ENCODE results near the gene MBD1.
"Not testable (repeated sequence)": the region's sequence is repeated elsewhere in the genome, so short reads cannot be mapped to it uniquely, and the experiment has no call there.

MBD1 gene

GRCh38 chr18:50307738-50308470 lies 26.6 kb upstream of the MBD1 start:
- Histone ChIP-seq H3K4me3 (ENCODE audit: low read length) (no peak overlapping the region), H3K36me3 (ENCODE audit: control insufficient read depth, insufficient read depth, low read length) (no peaks in the 10 kb centered on the region), H3K4me1 (ENCODE audit: control insufficient read depth, insufficient read depth, low read length) (peaks cover 4% of the 10 kb centered on the region), H3K9ac (ENCODE audit: low read length) (peak overlapping the region; percentile 48), H3K9me3 (ENCODE audit: control insufficient read depth, low read length) (no peaks in the 10 kb centered on the region), H3K27me3 (ENCODE audit: control insufficient read depth, insufficient read depth, low read length) (no peaks in the 10 kb centered on the region)

GRCh38 chr18:50307400-50307737 lies 26.0 kb upstream of the MBD1 start:
- H3K9ac ChIP-seq (ENCODE audit: low read length), result peak overlapping the region; percentile 48
- no peak overlapping the region for H3K4me3 ChIP-seq (ENCODE audit: low read length)
- H3K27me3 ChIP-seq (ENCODE audit: control insufficient read depth, insufficient read depth, low read length), result no peaks in the 10 kb centered on the region
- peaks cover 4% of the 10 kb centered on the region for H3K4me1 ChIP-seq (ENCODE audit: control insufficient read depth, insufficient read depth, low read length)
- H3K36me3 ChIP-seq (ENCODE audit: control insufficient read depth, insufficient read depth, low read length), result no peaks in the 10 kb centered on the region
- no peaks in the 10 kb centered on the region for H3K9me3 ChIP-seq (ENCODE audit: control insufficient read depth, low read length)

DNA sequence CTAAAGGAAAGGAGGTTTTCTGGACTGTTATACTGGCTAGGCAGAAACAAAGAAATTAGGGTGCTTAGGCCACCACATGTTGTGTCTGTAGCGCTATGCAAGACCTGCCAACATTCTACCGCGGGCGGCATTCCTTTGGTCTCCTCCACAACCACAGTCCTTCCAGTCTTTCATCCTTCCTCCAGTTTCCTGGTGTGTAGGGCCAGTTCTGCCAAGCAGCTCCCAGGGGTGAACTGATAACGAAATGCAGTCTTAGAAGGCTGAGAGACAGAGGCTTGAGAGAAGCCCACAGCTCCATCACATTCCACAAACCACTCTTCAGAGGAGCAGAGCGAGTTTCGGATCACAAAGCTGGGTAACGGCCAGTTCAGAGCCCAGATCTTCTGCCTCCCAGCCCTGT lies 25.6 kb upstream of the MBD1 start:
- Histone ChIP-seq H3K9me3 (ENCODE audit: control insufficient read depth, low read length) (no peaks in the 10 kb centered on the region), H3K9ac (ENCODE audit: low read length) (no peak overlapping the region), H3K36me3 (ENCODE audit: control insufficient read depth, insufficient read depth, low read length) (no peaks in the 10 kb centered on the region), H3K4me3 (ENCODE audit: low read length) (no peak overlapping the region), H3K27me3 (ENCODE audit: control insufficient read depth, insufficient read depth, low read length) (no peaks in the 10 kb centered on the region), H3K4me1 (ENCODE audit: control insufficient read depth, insufficient read depth, low read length) (peaks cover 4% of the 10 kb centered on the region)

DNA sequence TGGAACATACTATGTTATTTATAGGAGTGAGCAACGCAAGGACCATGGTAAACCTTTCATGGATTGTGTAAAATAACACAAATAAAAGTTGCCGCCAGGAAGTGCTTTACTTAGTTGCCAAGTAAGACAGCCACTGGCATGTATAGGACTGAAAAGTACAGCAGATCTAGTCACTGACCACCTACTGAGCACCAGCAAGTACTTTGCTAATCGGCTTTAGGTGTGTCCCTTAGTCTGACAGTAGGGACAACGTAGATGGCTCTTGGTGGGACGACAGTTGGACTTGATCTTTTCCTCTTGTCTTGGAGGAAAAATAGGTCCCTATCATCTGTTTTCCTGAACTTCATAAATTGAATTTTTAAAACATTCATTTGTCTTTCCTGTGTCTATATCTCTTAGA lies 19.8 kb upstream of the MBD1 start:
- H3K9ac ChIP-seq (ENCODE audit: low read length), result no peak overlapping the region
- H3K36me3 ChIP-seq (ENCODE audit: control insufficient read depth, insufficient read depth, low read length), result no peaks in the 10 kb centered on the region
- H3K4me1 ChIP-seq (ENCODE audit: control insufficient read depth, insufficient read depth, low read length), result peaks cover 5% of the 10 kb centered on the region
- no peaks in the 10 kb centered on the region for H3K9me3 ChIP-seq (ENCODE audit: control insufficient read depth, low read length)
- H3K4me3 ChIP-seq (ENCODE audit: low read length), result no peak overlapping the region
- H3K27me3 ChIP-seq (ENCODE audit: control insufficient read depth, insufficient read depth, low read length), result peaks cover 5% of the 10 kb centered on the region

GRCh38 chr18:50299626-50300388 lies 18.5 kb upstream of the MBD1 start:
- Histone ChIP-seq H3K9ac (ENCODE audit: low read length) (no peak overlapping the region), H3K4me3 (ENCODE audit: low read length) (no peak overlapping the region), H3K9me3 (ENCODE audit: control insufficient read depth, low read length) (no peaks in the 10 kb centered on the region), H3K36me3 (ENCODE audit: control insufficient read depth, insufficient read depth, low read length) (no peaks in the 10 kb centered on the region), H3K4me1 (ENCODE audit: control insufficient read depth, insufficient read depth, low read length) (peaks cover 5% of the 10 kb centered on the region), H3K27me3 (ENCODE audit: control insufficient read depth, insufficient read depth, low read length) (peaks cover 5% of the 10 kb centered on the region)

DNA sequence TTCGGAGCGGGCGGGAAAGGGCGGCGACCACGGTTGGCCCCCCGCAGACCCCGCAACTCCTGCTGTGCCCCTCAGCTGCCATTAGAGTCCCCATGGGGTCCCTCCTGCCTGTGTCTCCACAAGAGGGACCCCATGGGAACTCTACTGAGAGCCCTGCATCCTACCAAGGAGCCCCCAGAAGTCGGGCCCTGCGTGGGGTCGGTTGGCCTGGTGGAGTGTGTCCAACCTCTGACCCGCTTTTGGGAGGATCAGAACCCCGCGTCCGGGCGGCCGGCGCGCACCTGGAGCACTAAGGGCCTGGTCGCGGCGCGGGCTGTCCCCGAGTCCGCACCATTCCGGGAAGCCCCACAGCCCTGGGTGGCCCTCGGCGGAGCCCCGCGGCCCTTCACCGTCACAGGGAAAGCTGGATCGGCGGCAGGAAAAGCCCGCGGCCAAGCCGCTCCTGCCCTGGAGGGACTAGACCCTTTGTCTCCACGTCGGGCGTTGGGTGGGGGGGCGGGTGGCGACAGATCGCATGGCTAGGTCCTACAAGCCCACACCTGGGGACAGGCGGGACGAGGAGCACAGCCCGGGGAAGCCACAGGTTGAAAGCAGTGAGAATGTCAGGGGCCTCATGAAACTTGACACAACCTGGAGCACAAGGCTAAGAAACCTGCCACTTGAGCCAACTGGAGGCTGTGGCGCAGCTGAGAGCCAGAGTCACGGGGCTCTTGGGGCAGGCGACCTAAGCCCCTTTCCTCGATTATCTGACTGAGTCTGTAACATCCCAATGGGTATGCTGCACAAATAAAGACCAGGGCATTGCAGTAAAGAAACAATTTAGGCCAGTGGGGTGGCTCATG lies 17.3 kb upstream of the MBD1 start:
- Histone ChIP-seq H3K9ac (ENCODE audit: low read length) (no peak overlapping the region), H3K9me3 (ENCODE audit: control insufficient read depth, low read length) (no peaks in the 10 kb centered on the region), H3K4me1 (ENCODE audit: control insufficient read depth, insufficient read depth, low read length) (peaks cover 5% of the 10 kb centered on the region), H3K4me3 (ENCODE audit: low read length) (no peak overlapping the region), H3K36me3 (ENCODE audit: control insufficient read depth, insufficient read depth, low read length) (no peaks in the 10 kb centered on the region), H3K27me3 (ENCODE audit: control insufficient read depth, insufficient read depth, low read length) (peaks cover 5% of the 10 kb centered on the region)

DNA sequence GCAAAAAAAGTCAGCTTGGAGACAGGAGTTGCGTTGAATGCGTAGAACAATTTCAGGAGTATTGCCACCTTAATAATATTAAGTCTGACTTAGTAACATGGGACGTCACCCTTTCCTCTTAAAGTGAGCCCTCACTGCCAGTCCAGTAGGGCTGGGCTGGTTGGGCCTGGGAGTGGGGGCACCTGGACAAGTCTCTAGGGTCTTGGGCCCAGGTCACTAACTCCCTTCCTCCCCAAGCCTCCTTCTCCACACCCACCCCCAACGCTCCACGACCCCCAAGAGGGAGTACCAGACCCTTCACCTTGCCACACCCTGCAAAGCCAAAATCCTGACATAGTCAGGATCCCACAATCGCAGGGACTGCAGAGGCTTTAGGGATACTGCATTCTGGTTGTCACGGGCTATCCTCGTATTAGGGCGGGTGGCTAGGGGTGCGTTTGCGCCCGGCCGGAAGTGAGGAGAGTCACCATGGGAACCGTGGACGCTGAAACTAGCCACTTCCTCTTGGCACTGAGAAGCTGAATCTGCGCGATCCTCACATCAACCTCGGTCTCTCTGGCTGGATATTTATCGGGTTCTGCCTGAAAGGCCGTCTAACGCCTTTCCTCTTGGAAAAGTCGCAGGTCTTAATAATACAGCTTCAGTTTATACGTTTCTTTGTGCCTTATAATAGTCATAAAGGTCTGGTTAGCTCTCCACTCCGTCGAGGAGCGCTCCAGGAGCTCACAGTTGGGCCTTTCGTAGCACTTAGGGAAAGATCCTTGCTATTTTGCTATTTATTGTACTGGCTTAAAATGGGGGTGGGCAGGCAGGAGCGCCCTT lies 16.5 kb upstream of the MBD1 start:
- Histone ChIP-seq H3K9ac (ENCODE audit: low read length) (peak overlapping the region; percentile 37), H3K4me1 (ENCODE audit: control insufficient read depth, insufficient read depth, low read length) (peaks cover 5% of the 10 kb centered on the region), H3K36me3 (ENCODE audit: control insufficient read depth, insufficient read depth, low read length) (no peaks in the 10 kb centered on the region), H3K27me3 (ENCODE audit: control insufficient read depth, insufficient read depth, low read length) (peaks cover 5% of the 10 kb centered on the region), H3K4me3 (ENCODE audit: low read length) (peak overlapping the region; percentile 70), H3K9me3 (ENCODE audit: control insufficient read depth, low read length) (no peaks in the 10 kb centered on the region)

DNA sequence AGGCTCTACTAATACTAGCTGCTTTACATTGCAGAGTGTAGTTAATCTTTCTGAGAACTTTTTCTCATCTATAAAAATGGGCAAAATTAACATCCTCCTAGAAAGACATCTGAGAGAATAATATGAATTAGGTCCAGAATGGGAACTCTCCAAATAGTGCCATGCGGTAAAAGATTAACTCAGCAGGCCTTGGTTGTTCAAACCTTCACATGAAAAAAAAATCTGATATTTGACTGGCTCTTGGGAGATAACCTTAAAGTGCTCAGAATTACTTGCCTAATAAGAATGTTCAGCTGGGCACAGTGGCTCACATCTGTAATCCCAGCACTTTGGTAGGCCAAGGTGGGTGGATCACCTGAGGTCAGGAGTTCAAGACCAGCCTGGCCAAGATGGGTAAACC lies 11.7 kb upstream of the MBD1 start:
- Histone ChIP-seq H3K36me3 (ENCODE audit: control insufficient read depth, insufficient read depth, low read length) (no peaks in the 10 kb centered on the region), H3K9ac (ENCODE audit: low read length) (no peak overlapping the region), H3K9me3 (ENCODE audit: control insufficient read depth, low read length) (no peaks in the 10 kb centered on the region), H3K4me1 (ENCODE audit: control insufficient read depth, insufficient read depth, low read length) (peaks cover 5% of the 10 kb centered on the region), H3K27me3 (ENCODE audit: control insufficient read depth, insufficient read depth, low read length) (no peaks in the 10 kb centered on the region), H3K4me3 (ENCODE audit: low read length) (no peak overlapping the region)

DNA sequence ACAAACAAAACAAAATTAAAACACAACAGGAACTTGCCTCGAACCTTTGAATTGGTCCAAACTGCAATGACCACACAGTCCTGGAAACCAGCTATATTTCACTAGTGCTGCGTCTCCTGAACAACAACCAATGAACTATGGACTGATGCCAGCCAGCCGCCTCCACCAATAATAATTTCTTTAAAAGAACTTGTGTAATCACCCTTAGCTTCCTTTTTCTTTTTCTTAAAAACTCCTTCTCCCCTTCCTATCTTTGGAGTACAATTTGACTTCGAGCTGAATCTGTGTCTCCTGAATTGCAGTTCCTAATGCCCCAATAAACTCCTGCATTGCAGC lies 7.8 kb upstream of the MBD1 start:
- H3K4me1 ChIP-seq (ENCODE audit: control insufficient read depth, insufficient read depth, low read length), result peaks cover 9% of the 10 kb centered on the region
- no peak overlapping the region for H3K9ac ChIP-seq (ENCODE audit: low read length)
- no peaks in the 10 kb centered on the region for H3K9me3 ChIP-seq (ENCODE audit: control insufficient read depth, low read length)
- no peak overlapping the region for H3K4me3 ChIP-seq (ENCODE audit: low read length)
- H3K36me3 ChIP-seq (ENCODE audit: control insufficient read depth, insufficient read depth, low read length), result no peaks in the 10 kb centered on the region
- no peaks in the 10 kb centered on the region for H3K27me3 ChIP-seq (ENCODE audit: control insufficient read depth, insufficient read depth, low read length)

- not testable (repeated sequence) for H3K4me1 ChIP-seq (ENCODE audit: control insufficient read depth, insufficient read depth, low read length); H3K36me3 ChIP-seq (ENCODE audit: control insufficient read depth, insufficient read depth, low read length); H3K27me3 ChIP-seq (ENCODE audit: control insufficient read depth, insufficient read depth, low read length); H3K9me3 ChIP-seq (ENCODE audit: control insufficient read depth, low read length)
- H3K4me3 ChIP-seq (ENCODE audit: low read length), result peak overlapping the region; percentile 46
- H3K9ac ChIP-seq (ENCODE audit: low read length), result peak overlapping the region; percentile 88
Measured at GRCh38 chr18:50288348-50289107, 7.2 kb upstream of the MBD1 start.
